ENCODE data around the gene RASD2. TPM values are rescaled to one million over a fixed set of nuclear protein-coding genes. Genes with fewer than 3 reads are reported as not detected.

RASD2 gene
- total RNA-seq, 1 experiment from 2014 or later, result 2.4 TPM

DNA sequence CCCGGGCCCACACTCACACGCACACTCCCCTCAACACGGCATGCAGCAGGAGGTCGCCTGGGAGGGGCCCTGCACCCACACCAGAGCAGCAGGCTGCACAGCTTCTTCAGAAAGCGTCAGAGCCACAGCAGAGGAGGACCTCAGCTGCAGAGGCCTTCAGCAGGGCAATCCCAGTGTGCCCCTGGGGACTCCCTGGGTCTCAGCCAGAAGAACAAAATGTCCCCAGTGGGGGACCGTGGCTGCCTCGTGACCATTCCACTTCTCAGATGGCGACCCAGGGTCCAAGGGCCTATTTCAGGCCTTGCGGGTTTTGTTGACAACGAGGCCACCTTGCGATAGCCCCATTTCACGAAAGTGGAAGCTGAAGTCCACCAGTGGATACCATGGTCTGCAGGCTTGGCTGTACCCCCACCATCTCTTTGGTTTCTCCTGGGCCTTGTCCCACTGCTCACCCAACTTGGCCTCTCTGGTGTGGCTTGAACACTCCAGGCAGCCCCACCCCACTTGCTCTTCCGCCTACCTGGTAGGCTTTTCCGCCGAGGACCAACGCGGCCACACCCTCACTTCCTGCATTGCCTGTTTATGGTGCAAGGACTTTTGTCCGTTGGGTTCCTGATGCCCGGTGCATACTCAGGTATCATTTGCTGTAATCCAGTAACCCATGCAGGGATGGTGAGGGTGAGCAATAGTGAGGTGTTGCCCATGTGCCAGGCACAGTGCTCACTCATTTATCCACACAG is 38.4 kb downstream of the RASD2 start:
- Histone ChIP-seq H3K79me2 (ENCODE audit: insufficient read depth, low read length) (no peaks in the 10 kb centered on the region), H3K9ac (ENCODE audit: low read length) (no peak overlapping the region), H3K4me1 (ENCODE audit: control insufficient read depth in 1 of 2, insufficient read depth in 2 of 2, low read length in 2 of 2) (peaks cover 0 to 11% of the 10 kb centered on the region in 2 experiments; a peak in 2 of 4 replicates), H3K4me3 (replicated peaks in 1 of 2; ENCODE audit: low read depth in 1 of 2, low read length in 2 of 2) (no peak overlapping the region), H3K27ac (ENCODE audit: low read depth, low read length) (no peak overlapping the region), H3K27me3 (ENCODE audit: insufficient read depth, low read length) (no peaks in the 10 kb centered on the region), H3K36me3 (ENCODE audit: control insufficient read depth in 1 of 2, insufficient read depth in 2 of 2, low read length in 2 of 2) (no peaks in the 10 kb centered on the region), H3K9me2 (ENCODE audit: insufficient read depth) (no peaks in the 10 kb centered on the region), H2AFZ (ENCODE audit: low read depth, low read length, poor library complexity, severe bottlenecking) (no peak overlapping the region), H4K20me1 (ENCODE audit: insufficient read depth) (no peaks in the 10 kb centered on the region), H3K4me2 (ENCODE audit: low read length) (no peak overlapping the region), H3K9me3 (ENCODE audit: control insufficient read depth in 1 of 2, insufficient read depth in 1 of 2, low read depth in 1 of 2, low read length in 2 of 2) (no peaks in the 10 kb centered on the region)
- DNase-seq (ENCODE audit: low read depth, low spot score) (no peak), ATAC-seq (no peak)
- TF ChIP-seq JUND (IDR thresholded peaks at IDR 0.05) (no peak), EZH2phosphoT487 (IDR thresholded peaks at IDR 0.05; ENCODE audit: borderline replicate concordance) (no peak), EZH2 (IDR thresholded peaks at IDR 0.05) (no peak), SIN3A (IDR thresholded peaks at IDR 0.05; ENCODE audit: low read depth) (no peak), ELF1 (IDR thresholded peaks at IDR 0.05; ENCODE audit: borderline replicate concordance, low read depth) (no peak), ZNF274 (IDR thresholded peaks at IDR 0.05; ENCODE audit: low read depth, low read length) (no peak), ZFX (IDR thresholded peaks at IDR 0.05) (no peak), RAD21 (IDR thresholded peaks at IDR 0.05; ENCODE audit: low read depth) (no peak), FOSL1 (IDR thresholded peaks at IDR 0.05; ENCODE audit: low read depth) (no peak), CEBPB (IDR thresholded peaks at IDR 0.05; ENCODE audit: low read depth) (no peak), SRF (IDR thresholded peaks at IDR 0.05; ENCODE audit: low read depth) (no peak), TCF7L2 (IDR thresholded peaks at IDR 0.05; ENCODE audit: borderline replicate concordance, extremely low read depth, insufficient read depth, insufficient read length) (no peak)
- TF ChIP-seq, protein P1, sequence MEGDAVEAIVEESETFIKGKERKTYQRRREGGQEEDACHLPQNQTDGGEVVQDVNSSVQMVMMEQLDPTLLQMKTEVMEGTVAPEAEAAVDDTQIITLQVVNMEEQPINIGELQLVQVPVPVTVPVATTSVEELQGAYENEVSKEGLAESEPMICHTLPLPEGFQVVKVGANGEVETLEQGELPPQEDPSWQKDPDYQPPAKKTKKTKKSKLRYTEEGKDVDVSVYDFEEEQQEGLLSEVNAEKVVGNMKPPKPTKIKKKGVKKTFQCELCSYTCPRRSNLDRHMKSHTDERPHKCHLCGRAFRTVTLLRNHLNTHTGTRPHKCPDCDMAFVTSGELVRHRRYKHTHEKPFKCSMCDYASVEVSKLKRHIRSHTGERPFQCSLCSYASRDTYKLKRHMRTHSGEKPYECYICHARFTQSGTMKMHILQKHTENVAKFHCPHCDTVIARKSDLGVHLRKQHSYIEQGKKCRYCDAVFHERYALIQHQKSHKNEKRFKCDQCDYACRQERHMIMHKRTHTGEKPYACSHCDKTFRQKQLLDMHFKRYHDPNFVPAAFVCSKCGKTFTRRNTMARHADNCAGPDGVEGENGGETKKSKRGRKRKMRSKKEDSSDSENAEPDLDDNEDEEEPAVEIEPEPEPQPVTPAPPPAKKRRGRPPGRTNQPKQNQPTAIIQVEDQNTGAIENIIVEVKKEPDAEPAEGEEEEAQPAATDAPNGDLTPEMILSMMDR (IDR thresholded peaks at IDR 0.05 in 2 of 3, conservative IDR thresholded peaks at IDR 0.05 in 1 of 3; ENCODE audit: borderline replicate concordance in 1 of 3, insufficient read depth in 1 of 3, low read depth in 2 of 3, low read length in 2 of 3), result no peak
- TF ChIP-seq, protein P2, sequence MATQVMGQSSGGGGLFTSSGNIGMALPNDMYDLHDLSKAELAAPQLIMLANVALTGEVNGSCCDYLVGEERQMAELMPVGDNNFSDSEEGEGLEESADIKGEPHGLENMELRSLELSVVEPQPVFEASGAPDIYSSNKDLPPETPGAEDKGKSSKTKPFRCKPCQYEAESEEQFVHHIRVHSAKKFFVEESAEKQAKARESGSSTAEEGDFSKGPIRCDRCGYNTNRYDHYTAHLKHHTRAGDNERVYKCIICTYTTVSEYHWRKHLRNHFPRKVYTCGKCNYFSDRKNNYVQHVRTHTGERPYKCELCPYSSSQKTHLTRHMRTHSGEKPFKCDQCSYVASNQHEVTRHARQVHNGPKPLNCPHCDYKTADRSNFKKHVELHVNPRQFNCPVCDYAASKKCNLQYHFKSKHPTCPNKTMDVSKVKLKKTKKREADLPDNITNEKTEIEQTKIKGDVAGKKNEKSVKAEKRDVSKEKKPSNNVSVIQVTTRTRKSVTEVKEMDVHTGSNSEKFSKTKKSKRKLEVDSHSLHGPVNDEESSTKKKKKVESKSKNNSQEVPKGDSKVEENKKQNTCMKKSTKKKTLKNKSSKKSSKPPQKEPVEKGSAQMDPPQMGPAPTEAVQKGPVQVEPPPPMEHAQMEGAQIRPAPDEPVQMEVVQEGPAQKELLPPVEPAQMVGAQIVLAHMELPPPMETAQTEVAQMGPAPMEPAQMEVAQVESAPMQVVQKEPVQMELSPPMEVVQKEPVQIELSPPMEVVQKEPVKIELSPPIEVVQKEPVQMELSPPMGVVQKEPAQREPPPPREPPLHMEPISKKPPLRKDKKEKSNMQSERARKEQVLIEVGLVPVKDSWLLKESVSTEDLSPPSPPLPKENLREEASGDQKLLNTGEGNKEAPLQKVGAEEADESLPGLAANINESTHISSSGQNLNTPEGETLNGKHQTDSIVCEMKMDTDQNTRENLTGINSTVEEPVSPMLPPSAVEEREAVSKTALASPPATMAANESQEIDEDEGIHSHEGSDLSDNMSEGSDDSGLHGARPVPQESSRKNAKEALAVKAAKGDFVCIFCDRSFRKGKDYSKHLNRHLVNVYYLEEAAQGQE (IDR thresholded peaks at IDR 0.05; ENCODE audit: low read depth), result no peak
- TF ChIP-seq, protein P3, sequence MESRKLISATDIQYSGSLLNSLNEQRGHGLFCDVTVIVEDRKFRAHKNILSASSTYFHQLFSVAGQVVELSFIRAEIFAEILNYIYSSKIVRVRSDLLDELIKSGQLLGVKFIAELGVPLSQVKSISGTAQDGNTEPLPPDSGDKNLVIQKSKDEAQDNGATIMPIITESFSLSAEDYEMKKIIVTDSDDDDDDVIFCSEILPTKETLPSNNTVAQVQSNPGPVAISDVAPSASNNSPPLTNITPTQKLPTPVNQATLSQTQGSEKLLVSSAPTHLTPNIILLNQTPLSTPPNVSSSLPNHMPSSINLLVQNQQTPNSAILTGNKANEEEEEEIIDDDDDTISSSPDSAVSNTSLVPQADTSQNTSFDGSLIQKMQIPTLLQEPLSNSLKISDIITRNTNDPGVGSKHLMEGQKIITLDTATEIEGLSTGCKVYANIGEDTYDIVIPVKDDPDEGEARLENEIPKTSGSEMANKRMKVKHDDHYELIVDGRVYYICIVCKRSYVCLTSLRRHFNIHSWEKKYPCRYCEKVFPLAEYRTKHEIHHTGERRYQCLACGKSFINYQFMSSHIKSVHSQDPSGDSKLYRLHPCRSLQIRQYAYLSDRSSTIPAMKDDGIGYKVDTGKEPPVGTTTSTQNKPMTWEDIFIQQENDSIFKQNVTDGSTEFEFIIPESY (IDR thresholded peaks at IDR 0.05; ENCODE audit: extremely low read depth, insufficient replicate concordance, low read length), result no peak
- TF ChIP-seq, protein P4, sequence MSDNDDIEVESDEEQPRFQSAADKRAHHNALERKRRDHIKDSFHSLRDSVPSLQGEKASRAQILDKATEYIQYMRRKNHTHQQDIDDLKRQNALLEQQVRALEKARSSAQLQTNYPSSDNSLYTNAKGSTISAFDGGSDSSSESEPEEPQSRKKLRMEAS (IDR thresholded peaks at IDR 0.05), result no peak
- TF ChIP-seq, protein P5, sequence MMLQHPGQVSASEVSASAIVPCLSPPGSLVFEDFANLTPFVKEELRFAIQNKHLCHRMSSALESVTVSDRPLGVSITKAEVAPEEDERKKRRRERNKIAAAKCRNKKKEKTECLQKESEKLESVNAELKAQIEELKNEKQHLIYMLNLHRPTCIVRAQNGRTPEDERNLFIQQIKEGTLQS (IDR thresholded peaks at IDR 0.05), result no peak
- CTCF ChIA-PET, result no interaction called here
- RAD21 ChIA-PET (ENCODE audit: low non-redundant PET in 1 of 2, low total read pairs in 2 of 2, uncharacterized antibody in 2 of 2, unreplicated experiment in 2 of 2), result no interaction called here
- no TSS peak for BruUV-seq (replicated peaks)
- POLR2A ChIA-PET, result no interaction called here
- intact Hi-C loops (cut with micrococcal nuclease), result no loop called here

Measured in HCT116 (cell line).